T-helper 2 cell (primary cell): ENCODE data around the gene LPIN1.
"Not testable (repeated sequence)": the region's sequence is repeated elsewhere in the genome, so short reads cannot be mapped to it uniquely, and the experiment has no call there.

Experiments used
- DNase-seq, 5 experiments: peaks; one replicate each; pipeline versions ENCODE4 v3.0.0 to v3.0.0-alpha.2; 2012 to 2022

Gene LPIN1

GRCh38 chr2:11814979-11815510 is 68.6 kb downstream of the LPIN1 start:
- no peak for DNase-seq

- DNase-seq: not testable (repeated sequence)
These were observed 70.5 kb downstream of the LPIN1 start for GRCh38 chr2:11816935-11817334.

GRCh38 chr2:11819235-11819729 is 72.8 kb downstream of the LPIN1 start:
- no peak for DNase-seq

GRCh38 chr2:11820650-11821049 is 74.2 kb downstream of the LPIN1 start:
- DNase-seq: no peak

GRCh38 chr2:11821705-11822104 is 75.3 kb downstream of the LPIN1 start:
- DNase-seq: no peak

GRCh38 chr2:11822359-11822745 is 75.9 kb downstream of the LPIN1 start:
- not testable (repeated sequence) for DNase-seq

- DNase-seq: no peak
These were observed 76.5 kb downstream of the LPIN1 start for GRCh38 chr2:11822746-11823451.

GRCh38 chr2:11824901-11825828 is 78.7 kb downstream of the LPIN1 start:
- DNase-seq: no peak

- peak in 1 of 5 experiments; percentile 55 for DNase-seq
These were observed 81.1 kb downstream of the LPIN1 start for GRCh38 chr2:11827547-11827946.

GRCh38 chr2:11828933-11829323 is 82.5 kb downstream of the LPIN1 start:
- no peak for DNase-seq

- DNase-seq: peak; percentile 5 to 82 (median 38)
These were observed 83.0 kb downstream of the LPIN1 start for GRCh38 chr2:11829324-11829946.

GRCh38 chr2:11829947-11830707 is 83.7 kb downstream of the LPIN1 start:
- DNase-seq: peak in 4 of 5 experiments; percentile 12 to 94 (median 36)

GRCh38 chr2:11830708-11831301 is 84.4 kb downstream of the LPIN1 start:
- no peak for DNase-seq

GRCh38 chr2:11831415-11831814 is 85.0 kb downstream of the LPIN1 start:
- DNase-seq: no peak

- DNase-seq: no peak
These were observed 86.1 kb downstream of the LPIN1 start for GRCh38 chr2:11832531-11832930.

- DNase-seq: no peak
These were observed 87.2 kb downstream of the LPIN1 start for GRCh38 chr2:11833601-11834000.

- no peak for DNase-seq
These were observed 89.0 kb downstream of the LPIN1 start for GRCh38 chr2:11835403-11835802.

- DNase-seq: no peak
These were observed 90.3 kb downstream of the LPIN1 start for GRCh38 chr2:11836647-11837219.

GRCh38 chr2:11837875-11838734 is 91.7 kb downstream of the LPIN1 start:
- DNase-seq: no peak

- DNase-seq: no peak
These were observed 93.5 kb downstream of the LPIN1 start for GRCh38 chr2:11839916-11840315.
